ENCODE results near the gene PTPRN2. TPM values are rescaled to one million over a fixed set of nuclear protein-coding genes. Genes with fewer than 3 reads are reported as not detected.

Gene PTPRN2
- total and polyA plus RNA-seq, 2 of the 13 experiments (the other 11 are each of a cell fraction or from before 2014, with no cell fraction given): 2.5 to 24.2 TPM

DNA sequence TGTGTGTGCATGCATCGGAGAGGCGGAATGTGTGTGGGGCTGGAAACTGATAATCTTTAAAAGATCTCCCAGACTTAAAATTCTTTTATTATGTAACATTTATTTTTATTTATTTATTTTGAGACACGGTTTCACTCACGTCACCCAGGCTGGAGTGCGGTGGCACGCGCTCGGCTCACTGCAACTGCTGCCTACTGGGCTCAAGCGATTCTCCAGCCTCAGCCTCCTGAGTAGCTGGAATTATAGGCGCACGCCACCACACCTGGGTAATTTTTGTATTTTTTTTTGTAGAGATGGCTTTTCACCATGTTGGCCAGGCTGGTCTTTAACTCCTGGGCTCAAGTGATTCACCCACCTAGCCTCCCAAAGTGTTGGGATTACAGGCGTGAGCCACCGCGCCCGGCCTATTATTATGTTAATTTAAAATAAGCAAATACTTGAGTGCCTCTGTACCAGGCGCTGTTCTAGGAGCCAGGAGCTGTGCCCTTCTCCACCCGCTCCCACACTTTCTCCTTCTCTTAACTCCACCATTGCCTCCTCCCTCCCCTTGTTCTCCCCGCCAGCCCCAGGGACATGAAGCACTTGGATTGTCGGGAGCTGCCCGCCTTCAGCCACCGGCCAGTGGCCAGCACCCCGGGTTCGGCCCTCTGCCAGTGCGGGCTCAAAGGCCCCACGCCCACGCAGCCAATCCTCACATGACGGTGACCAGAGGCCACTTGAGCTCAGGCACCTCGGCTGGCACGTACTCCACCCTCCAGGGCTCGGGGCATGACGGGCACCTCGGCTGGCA is 1087.3 kb downstream of the PTPRN2 start:
- intact Hi-C loops (cut with micrococcal nuclease; ENCODE audit: unreplicated experiment) (no loop called here), in situ Hi-C loops (cut with HindIII; ENCODE audit: extremely low pct_ligation_motif_present, low pct_unique_long_range_greater_than_20kb) (no loop called here)
- ChIA-PET CTCF (ENCODE audit: low intra/inter-chr PET ratio, low total read pairs) (no interaction called here), POLR2A (no interaction called here)
- no peaks in the 10 kb centered on the region for H3K36me3 ChIP-seq (replicated peaks in 1 of 2; ENCODE audit: control insufficient read depth in 1 of 2, insufficient read depth in 2 of 2, low read length in 2 of 2)
- H3K9ac ChIP-seq (ENCODE audit: insufficient read depth, low read depth, low read length): no peak overlapping the region
- H2AFZ ChIP-seq (ENCODE audit: low read length): no peak overlapping the region
- H3K4me1 ChIP-seq (ENCODE audit: insufficient read depth, low read length): no peaks in the 10 kb centered on the region
- no peak for FAIRE-seq
- no peak for TF ChIP-seq MIER2 (CRISPR knock-in tag; IDR thresholded peaks at IDR 0.05)
- no peak for TF ChIP-seq NFRKB (IDR thresholded peaks at IDR 0.05)
- TF ChIP-seq, protein P1, sequence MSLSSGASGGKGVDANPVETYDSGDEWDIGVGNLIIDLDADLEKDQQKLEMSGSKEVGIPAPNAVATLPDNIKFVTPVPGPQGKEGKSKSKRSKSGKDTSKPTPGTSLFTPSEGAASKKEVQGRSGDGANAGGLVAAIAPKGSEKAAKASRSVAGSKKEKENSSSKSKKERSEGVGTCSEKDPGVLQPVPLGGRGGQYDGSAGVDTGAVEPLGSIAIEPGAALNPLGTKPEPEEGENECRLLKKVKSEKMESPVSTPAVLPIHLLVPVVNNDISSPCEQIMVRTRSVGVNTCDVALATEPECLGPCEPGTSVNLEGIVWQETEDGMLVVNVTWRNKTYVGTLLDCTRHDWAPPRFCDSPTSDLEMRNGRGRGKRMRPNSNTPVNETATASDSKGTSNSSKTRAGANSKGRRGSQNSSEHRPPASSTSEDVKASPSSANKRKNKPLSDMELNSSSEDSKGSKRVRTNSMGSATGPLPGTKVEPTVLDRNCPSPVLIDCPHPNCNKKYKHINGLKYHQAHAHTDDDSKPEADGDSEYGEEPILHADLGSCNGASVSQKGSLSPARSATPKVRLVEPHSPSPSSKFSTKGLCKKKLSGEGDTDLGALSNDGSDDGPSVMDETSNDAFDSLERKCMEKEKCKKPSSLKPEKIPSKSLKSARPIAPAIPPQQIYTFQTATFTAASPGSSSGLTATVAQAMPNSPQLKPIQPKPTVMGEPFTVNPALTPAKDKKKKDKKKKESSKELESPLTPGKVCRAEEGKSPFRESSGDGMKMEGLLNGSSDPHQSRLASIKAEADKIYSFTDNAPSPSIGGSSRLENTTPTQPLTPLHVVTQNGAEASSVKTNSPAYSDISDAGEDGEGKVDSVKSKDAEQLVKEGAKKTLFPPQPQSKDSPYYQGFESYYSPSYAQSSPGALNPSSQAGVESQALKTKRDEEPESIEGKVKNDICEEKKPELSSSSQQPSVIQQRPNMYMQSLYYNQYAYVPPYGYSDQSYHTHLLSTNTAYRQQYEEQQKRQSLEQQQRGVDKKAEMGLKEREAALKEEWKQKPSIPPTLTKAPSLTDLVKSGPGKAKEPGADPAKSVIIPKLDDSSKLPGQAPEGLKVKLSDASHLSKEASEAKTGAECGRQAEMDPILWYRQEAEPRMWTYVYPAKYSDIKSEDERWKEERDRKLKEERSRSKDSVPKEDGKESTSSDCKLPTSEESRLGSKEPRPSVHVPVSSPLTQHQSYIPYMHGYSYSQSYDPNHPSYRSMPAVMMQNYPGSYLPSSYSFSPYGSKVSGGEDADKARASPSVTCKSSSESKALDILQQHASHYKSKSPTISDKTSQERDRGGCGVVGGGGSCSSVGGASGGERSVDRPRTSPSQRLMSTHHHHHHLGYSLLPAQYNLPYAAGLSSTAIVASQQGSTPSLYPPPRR (CRISPR knock-in tag; IDR thresholded peaks at IDR 0.05; ENCODE audit: borderline replicate concordance): no peak
- no peak for TF ChIP-seq SOX13 (IDR thresholded peaks at IDR 0.05)
- TF ChIP-seq SOX13 (CRISPR knock-in tag; conservative IDR thresholded peaks at IDR 0.05 in 1 of 2, IDR thresholded peaks at IDR 0.05 in 1 of 2): no peak
- H3K9me3 ChIP-seq (ENCODE audit: low read length): no peaks in the 10 kb centered on the region
- no peak for DNase-seq (ENCODE audit: low spot score)
- no peaks in the 10 kb centered on the region for H3K79me2 ChIP-seq (ENCODE audit: insufficient read depth, low read length)
- no peak overlapping the region for H3K4me3 ChIP-seq (replicated peaks in 1 of 3; ENCODE audit: insufficient read depth in 1 of 3, low read depth in 2 of 3, low read length in 3 of 3)
- WGBS (ENCODE audit: low lambda C conversion rate): 77% methylated on average over 27 of the region's 32 CpGs
- no peak overlapping the region for H3K4me2 ChIP-seq (ENCODE audit: low read depth, low read length)
- no peak for ATAC-seq
- BruUV-seq (replicated peaks): no TSS peak
- no peak overlapping the region for H3K27ac ChIP-seq (ENCODE audit: extremely low read length, insufficient read depth, low read length)
- H4K20me1 ChIP-seq (ENCODE audit: insufficient read depth, low read length): 0 out of 2 replicates have a peak, but pooled peaks cover 3% of the 10 kb centered on the region
- peaks cover 3 to 46% of the 10 kb centered on the region in 2 experiments; a peak in 4 of 5 replicates for H3K27me3 ChIP-seq (ENCODE audit: control insufficient read depth in 1 of 2, insufficient read depth in 2 of 2, low read length in 2 of 2)
